ENCODE data around the gene SLC16A10. TPM values are rescaled to one million over a fixed set of nuclear protein-coding genes. Genes with fewer than 3 reads are reported as not detected.
"Not testable (repeated sequence)": the region's sequence is repeated elsewhere in the genome, so short reads cannot be mapped to it uniquely, and the experiment has no call there.

Gene SLC16A10
- total RNA-seq, 3 donors from 2014 or later: 1.3 to 5.4 (median 1.8) TPM

DNA sequence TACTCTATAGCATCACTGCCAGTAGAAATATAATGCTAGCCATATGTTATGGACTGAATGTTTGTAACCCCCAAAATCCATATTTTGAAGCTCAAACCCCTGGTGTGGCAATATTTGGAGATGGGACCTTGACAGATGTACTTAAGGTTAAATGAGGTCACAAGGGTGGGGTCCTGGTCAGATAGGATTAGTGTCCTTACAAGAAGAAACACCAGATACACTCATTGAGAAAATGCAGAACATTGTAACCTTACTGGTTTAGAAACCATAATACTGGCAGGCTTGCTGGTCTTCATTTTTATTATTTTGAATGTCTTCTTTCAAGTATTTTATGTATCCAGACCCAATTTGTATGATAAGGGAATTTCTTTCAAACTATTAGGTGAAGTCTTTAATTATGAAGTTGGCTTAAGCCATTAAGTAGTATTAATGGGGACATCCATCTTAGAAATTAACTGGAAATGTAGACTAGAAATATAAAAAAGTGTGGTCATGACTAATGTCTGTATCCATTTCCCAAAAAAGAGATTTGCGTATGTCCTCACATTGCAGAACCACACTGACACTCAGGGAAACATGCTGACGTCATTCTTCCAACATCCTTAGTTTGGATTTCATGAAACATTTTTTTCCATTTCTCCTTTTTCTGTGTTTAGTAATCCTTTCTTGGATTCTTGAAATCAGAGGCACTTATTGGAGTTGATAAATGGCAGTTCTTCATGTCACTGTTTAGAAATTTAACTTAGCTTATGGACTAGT, 32.4 kb downstream of the SLC16A10 start:
- Histone ChIP-seq H3K4me1 (no peaks in the 10 kb centered on the region), H3K9me3 (no peaks in the 10 kb centered on the region), H3K27me3 (no peaks in the 10 kb centered on the region), H3K36me3 (no peaks in the 10 kb centered on the region), H3K4me3 (no peak overlapping the region), H3K27ac (no peak overlapping the region)
- TF ChIP-seq POLR2AphosphoS5 (IDR thresholded peaks at IDR 0.05) (no peak), POLR2A (IDR thresholded peaks at IDR 0.05) (no peak)
- TF ChIP-seq, protein P1, sequence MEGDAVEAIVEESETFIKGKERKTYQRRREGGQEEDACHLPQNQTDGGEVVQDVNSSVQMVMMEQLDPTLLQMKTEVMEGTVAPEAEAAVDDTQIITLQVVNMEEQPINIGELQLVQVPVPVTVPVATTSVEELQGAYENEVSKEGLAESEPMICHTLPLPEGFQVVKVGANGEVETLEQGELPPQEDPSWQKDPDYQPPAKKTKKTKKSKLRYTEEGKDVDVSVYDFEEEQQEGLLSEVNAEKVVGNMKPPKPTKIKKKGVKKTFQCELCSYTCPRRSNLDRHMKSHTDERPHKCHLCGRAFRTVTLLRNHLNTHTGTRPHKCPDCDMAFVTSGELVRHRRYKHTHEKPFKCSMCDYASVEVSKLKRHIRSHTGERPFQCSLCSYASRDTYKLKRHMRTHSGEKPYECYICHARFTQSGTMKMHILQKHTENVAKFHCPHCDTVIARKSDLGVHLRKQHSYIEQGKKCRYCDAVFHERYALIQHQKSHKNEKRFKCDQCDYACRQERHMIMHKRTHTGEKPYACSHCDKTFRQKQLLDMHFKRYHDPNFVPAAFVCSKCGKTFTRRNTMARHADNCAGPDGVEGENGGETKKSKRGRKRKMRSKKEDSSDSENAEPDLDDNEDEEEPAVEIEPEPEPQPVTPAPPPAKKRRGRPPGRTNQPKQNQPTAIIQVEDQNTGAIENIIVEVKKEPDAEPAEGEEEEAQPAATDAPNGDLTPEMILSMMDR (IDR thresholded peaks at IDR 0.05): no peak
- no peak for DNase-seq (ENCODE audit: low spot score in 2 of 2)
- intact Hi-C loops (cut with DNase I; ENCODE audit: low total_unique reads): no loop called here

DNA sequence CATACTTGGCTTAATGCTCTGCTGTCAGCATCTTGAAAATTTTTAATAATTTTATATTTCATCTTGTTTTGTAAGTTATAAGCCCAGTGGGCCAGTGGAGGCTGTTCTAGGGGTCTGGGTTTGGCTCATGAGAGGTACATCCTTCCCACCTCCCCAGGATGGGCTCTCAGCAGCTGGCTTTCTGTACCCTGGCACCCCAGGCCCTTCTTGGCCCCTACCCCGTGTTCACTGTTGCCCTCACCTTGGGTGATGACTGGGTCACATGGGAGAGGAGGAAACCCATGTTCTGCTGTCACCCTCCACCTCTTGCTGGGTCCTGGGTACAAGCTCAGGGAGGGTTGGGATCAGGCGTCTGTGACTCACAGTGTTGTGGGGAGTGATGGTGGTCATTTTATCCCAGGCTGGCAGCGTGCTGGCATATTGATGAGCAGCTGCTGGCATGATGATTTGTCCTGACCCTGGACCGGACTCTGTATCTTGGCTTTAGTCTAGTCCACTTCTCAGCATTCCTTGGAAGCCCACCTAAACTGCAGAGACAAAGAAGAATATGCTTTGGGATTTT, 34.6 kb downstream of the SLC16A10 start:
- TF ChIP-seq, protein P1 (IDR thresholded peaks at IDR 0.05): no peak
- no peak for TF ChIP-seq POLR2A (IDR thresholded peaks at IDR 0.05)
- TF ChIP-seq POLR2AphosphoS5 (IDR thresholded peaks at IDR 0.05): no peak
- no peaks in the 10 kb centered on the region for H3K27me3 ChIP-seq
- H3K27ac ChIP-seq: no peak overlapping the region
- H3K4me1 ChIP-seq: no peaks in the 10 kb centered on the region
- H3K4me3 ChIP-seq: no peak overlapping the region
- DNase-seq (ENCODE audit: low spot score in 2 of 2): no peak
- H3K9me3 ChIP-seq: no peaks in the 10 kb centered on the region
- H3K36me3 ChIP-seq: no peaks in the 10 kb centered on the region
- intact Hi-C loops (cut with DNase I; ENCODE audit: low total_unique reads): no loop called here

GRCh38 chr6:111122458-111123286, 35.4 kb downstream of the SLC16A10 start:
- no peaks in the 10 kb centered on the region for H3K36me3 ChIP-seq
- H3K27ac ChIP-seq: no peak overlapping the region
- intact Hi-C loops (cut with DNase I; ENCODE audit: low total_unique reads): no loop called here
- no peaks in the 10 kb centered on the region for H3K4me1 ChIP-seq
- H3K4me3 ChIP-seq: no peak overlapping the region
- TF ChIP-seq POLR2AphosphoS5 (IDR thresholded peaks at IDR 0.05): no peak
- TF ChIP-seq POLR2A (IDR thresholded peaks at IDR 0.05): no peak
- TF ChIP-seq, protein P1 (IDR thresholded peaks at IDR 0.05): no peak
- no peak for DNase-seq (ENCODE audit: low spot score in 2 of 2)
- no peaks in the 10 kb centered on the region for H3K9me3 ChIP-seq
- H3K27me3 ChIP-seq: no peaks in the 10 kb centered on the region

GRCh38 chr6:111124406-111124805, 37.1 kb downstream of the SLC16A10 start:
- Histone ChIP-seq H3K27me3 (no peaks in the 10 kb centered on the region), H3K36me3 (no peaks in the 10 kb centered on the region), H3K4me3 (no peak overlapping the region), H3K9me3 (no peaks in the 10 kb centered on the region), H3K27ac (no peak overlapping the region), H3K4me1 (no peaks in the 10 kb centered on the region)
- TF ChIP-seq POLR2AphosphoS5 (IDR thresholded peaks at IDR 0.05) (no peak), POLR2A (IDR thresholded peaks at IDR 0.05) (no peak)
- TF ChIP-seq, protein P1 (IDR thresholded peaks at IDR 0.05): no peak
- intact Hi-C loops (cut with DNase I; ENCODE audit: low total_unique reads): no loop called here
- DNase-seq (ENCODE audit: low spot score in 2 of 2): no peak

DNA sequence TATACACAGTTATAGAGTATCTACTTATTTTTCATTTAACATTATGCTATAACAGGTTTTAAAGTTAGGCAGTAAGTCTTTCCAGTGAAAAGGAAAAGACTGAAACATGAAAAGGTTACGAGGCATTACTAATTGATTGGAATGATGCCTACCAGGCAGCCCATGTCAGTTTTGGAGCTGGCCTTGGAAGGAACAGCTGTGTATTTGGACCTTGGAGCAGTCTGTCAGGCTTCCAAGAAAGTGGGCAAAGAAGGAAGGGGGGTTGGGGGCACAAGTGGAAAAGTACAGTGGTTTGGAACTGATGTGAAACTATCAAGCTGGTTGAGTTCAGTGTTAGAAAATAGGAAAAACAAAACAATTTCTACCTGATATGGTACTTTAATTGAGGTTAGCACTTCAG, 41.7 kb downstream of the SLC16A10 start:
- Histone ChIP-seq H3K4me1 (no peaks in the 10 kb centered on the region), H3K9me3 (no peaks in the 10 kb centered on the region), H3K27me3 (no peaks in the 10 kb centered on the region), H3K36me3 (no peaks in the 10 kb centered on the region), H3K27ac (no peak overlapping the region), H3K4me3 (no peak overlapping the region)
- TF ChIP-seq, protein P1 (IDR thresholded peaks at IDR 0.05): no peak
- no peak for TF ChIP-seq POLR2A (IDR thresholded peaks at IDR 0.05)
- TF ChIP-seq POLR2AphosphoS5 (IDR thresholded peaks at IDR 0.05): no peak
- intact Hi-C loops (cut with DNase I; ENCODE audit: low total_unique reads): no loop called here
- no peak for DNase-seq (ENCODE audit: low spot score in 2 of 2)

GRCh38 chr6:111131018-111131417, 43.7 kb downstream of the SLC16A10 start:
- DNase-seq (ENCODE audit: low spot score in 2 of 2); intact Hi-C loops (cut with DNase I; ENCODE audit: low total_unique reads); H3K27me3 ChIP-seq; H3K36me3 ChIP-seq; H3K27ac ChIP-seq; H3K4me1 ChIP-seq; H3K9me3 ChIP-seq; H3K4me3 ChIP-seq: not testable (repeated sequence)

DNA sequence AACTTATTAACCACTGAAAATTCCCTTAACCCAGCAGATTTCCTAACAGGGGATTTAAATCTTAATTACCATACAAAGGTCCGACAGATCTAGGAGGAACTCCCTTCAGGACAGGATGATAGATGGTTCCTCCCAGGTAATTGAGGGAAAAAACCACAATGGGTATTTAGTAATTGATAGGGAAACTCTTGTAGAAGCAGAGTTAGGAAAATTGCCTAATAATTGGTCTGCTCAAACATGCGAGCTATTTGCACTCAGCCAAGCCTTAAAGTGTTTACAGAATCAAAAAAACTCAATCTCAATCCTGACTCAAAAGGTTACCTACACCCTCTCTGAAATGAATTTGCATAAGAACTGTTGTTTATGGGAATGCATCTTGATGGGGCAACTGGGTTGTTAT, 45.4 kb downstream of the SLC16A10 start:
- DNase-seq (ENCODE audit: low spot score in 2 of 2); H3K4me1 ChIP-seq; H3K4me3 ChIP-seq; intact Hi-C loops (cut with DNase I; ENCODE audit: low total_unique reads); H3K27me3 ChIP-seq; H3K27ac ChIP-seq; H3K9me3 ChIP-seq; H3K36me3 ChIP-seq: not testable (repeated sequence)

All from breast epithelium (tissue), 4 donors.